GM21825 (cell line): ENCODE data around the gene PRKCA.
A peak's percentile ranks its signal among the peaks of the same experiment; 100 is the strongest.
"Not testable (repeated sequence)": the region's sequence is repeated elsewhere in the genome, so short reads cannot be mapped to it uniquely, and the experiment has no call there.

ENCODE experiments used
- ATAC-seq: cut with Tn5 transposase; IDR thresholded peaks from one replicate; pipeline ENCODE4 v1.9.1; 2021; ENCODE audit warnings: mild to moderate bottlenecking, moderate library complexity; ENCODE audit not compliant: unreplicated experiment

Gene PRKCA

DNA sequence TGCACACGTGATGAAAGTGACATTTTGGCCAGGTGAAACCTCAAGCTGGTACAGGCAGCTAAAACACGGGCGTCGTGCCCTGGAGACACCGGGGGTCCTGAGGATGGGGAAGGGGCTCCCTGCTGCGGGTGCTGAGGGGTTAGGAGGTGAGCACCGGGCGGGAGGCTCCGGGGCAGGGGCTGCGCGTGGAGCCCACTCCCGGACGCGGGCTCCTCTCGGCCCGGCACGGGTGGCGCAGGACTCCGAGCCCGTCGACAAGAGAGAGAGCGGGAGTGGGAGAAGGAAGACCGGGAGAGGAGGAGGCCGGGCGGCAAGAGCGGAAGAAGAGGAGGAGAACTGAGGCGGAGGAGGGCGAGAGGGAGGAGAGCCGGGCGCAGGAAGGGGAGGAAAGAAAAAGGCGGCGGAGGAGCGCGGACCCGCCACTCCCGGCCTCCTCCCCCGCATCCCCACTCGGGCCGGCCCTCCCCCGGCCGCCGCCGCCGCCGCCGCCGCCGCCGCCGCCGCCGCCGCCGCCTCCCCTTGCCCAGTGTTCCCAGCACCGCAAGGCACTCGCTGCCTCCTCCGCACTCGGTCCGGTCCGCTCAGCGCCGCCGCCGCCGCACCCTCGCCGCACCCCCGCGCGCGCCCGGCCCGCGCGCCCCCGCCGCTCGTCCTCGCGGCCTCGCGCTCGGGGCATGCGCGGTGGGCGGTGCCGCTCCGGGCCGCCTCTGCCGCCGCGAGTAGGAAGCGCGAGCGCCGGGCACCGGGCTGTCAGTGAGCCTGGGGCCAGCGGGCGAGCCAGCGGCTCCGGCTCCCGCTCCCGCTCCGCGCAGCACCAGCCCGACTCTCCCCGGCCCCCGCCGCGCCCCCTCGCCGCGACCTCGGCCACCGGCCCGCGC lies at the start of gene PRKCA:
Gene PRKCA (plus strand): TSS at position 750 of the 878 bp plus-strand sequence.
- peak; percentile 74 for ATAC-seq

GRCh38 chr17:66253458-66253857 lies 49.0 kb upstream of the PRKCA start:
- not testable (repeated sequence) for ATAC-seq

DNA sequence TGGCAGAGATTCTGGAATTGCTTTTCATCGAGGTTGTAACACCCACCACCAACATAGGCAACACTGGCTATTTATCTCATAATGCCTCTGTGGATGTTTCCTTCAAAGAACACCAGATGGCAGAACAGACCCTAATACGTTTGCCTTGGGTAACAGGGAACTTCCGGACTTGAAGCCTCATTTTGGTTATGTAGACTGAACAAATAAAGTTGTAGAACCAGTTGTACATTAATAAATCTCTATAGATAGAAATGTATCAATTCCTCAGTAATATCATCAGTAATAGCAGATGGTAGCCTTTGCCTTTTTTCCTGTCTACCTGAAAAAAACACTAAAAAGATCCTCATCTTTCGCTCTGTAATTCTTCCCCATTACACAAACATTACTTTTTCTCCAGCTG lies 47.3 kb upstream of the PRKCA start:
- ATAC-seq: no peak

- ATAC-seq: no peak
Observed at GRCh38 chr17:66255527-66255971, 46.9 kb upstream of the PRKCA start.

DNA sequence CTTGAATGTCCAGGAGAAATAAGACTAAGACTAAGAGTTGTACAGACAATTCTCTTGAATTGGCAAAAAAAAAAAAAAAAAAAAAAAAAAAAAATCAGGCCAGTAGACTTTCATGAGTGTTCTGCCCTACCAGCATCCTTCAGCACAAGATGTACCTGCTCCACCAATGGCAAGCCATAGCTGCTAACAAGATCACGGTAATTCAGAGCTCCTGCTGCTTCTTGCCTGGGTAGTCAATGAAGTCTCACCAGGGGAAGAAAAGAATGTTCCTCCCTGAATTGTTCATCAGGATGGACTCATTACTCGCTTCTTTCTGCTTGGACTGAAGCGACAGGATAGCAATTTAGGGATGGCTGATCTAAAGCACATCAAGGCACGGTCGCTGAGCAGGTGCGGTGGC lies 42.1 kb upstream of the PRKCA start:
- ATAC-seq: no peak

GRCh38 chr17:66260688-66261087 lies 41.7 kb upstream of the PRKCA start:
- ATAC-seq: no peak

- ATAC-seq: no peak
Observed at GRCh38 chr17:66262767-66263166, 39.6 kb upstream of the PRKCA start.

- no peak for ATAC-seq
Observed at GRCh38 chr17:66264696-66265095, 37.7 kb upstream of the PRKCA start.

DNA sequence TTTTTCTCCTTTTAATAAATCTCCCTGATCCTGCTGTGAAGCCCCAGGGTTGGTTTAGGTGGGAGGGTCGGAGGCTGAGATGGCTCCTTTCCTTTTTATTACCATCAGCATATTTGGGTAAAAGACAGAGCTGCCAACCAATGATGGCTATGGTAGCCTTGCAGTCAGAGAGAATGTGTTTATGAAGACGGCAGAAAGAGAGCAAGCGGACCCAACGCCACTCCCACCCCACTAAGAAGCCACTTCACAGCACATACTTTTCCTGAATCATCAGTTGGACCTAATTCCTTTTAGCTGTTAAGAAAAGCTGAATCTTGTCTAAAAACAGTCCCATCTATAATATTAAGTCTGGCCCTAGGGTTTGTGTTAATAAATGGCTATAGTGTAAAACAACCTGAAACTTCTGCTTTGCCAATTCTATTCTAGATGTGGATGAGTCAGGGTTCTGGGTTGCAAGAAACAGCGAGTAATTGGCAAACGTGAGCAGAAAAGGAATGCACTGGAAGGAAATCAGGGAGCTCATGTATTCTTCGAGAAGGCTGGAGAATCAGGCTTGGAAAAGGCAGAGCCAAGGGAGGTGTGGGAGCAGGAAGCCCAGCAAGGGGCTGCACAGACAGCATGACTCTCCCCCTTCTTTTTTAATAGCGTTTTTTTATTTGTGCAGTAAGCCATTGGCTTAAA lies 34.0 kb upstream of the PRKCA start:
- no peak for ATAC-seq

DNA sequence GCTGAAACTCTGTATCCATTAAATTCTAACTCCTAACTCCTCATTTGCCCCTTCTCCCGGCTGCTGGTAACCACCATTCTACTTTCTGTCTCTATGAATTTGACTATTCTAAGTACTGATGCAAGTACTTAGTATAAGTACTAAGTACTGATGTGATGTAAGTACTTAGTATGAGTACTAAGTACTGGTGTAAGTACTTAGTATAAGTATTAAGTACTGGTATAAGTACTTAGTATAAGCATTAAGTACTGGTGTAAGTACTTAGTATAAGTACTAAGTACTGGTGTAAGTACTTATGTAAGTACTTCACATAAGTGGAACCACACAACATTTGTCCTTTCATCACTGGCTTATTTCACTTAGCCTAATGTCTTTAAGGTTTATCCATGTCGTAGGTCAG lies 32.3 kb upstream of the PRKCA start:
- no peak for ATAC-seq

- no peak for ATAC-seq
Observed at GRCh38 chr17:66271512-66271911, 30.9 kb upstream of the PRKCA start.

- no peak for ATAC-seq
Observed at GRCh38 chr17:66272811-66273585, 29.4 kb upstream of the PRKCA start.

GRCh38 chr17:66273586-66273848 lies 28.9 kb upstream of the PRKCA start:
- no peak for ATAC-seq

DNA sequence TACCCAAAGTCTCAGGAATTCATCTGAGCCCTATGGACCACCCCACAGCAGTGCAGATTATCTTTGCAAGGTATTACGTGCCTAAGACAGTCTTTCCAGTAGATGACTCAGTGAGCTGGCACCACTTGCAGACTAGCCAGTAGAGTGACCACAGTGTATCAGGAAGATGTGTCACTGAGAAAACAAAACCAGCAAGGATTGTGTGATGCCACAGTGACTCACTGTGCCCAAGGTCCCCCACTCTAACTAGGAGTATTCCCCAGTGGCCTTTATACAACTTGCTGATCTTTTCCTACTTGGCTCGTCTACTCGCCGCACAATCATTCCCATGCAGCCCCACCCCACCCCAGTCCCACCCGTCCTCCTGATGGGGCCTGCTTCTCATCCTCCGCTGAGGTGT lies 26.8 kb upstream of the PRKCA start:
- ATAC-seq: no peak

DNA sequence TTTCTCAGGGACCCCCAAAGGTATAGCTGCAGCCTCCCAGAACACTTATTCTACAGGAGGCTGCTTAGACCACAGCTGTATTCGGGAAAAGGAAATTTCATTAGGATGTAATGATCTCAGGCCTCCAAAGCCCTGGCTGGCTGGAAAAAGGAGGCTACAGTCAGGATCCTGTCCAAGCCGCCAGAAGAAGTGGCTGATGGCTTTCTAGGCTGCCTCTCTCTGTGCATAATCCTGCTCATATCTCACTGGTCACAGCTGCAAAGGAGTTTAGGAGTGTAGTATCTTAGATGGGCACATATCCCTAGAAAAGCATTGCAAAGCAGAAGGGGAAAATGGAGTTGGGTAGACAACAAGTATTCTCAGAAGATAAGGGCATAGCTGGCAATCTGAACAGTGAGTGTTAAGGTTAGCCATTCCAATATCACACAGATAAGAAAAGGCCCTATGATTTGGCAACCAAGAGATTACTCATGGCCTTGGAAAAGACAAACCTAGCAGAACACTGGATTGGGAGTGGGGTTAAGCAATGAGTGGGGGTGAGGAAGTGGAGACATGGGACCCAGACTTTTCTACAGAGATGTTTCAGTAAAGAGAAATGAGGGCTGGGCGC lies 26.0 kb upstream of the PRKCA start:
- no peak for ATAC-seq

DNA sequence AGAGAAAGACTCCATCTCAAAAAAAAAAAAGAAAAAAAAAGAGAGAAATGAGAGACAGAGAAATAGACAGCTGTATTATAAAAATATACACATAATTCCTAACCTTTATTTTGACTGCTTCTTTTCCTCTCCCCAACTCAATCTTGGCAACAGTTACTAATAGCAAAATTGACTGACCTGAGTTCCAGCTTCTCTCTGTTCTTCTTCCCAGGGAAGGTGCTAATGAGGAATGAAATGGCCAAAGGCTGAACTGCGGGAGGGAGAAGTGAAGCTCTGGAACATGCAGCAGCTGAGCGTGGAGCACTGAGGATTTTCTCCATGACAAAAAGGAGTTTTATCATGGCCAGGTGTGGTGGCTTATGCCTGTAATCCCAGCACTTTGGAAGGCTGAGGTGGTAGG lies 25.2 kb upstream of the PRKCA start:
- ATAC-seq: no peak

DNA sequence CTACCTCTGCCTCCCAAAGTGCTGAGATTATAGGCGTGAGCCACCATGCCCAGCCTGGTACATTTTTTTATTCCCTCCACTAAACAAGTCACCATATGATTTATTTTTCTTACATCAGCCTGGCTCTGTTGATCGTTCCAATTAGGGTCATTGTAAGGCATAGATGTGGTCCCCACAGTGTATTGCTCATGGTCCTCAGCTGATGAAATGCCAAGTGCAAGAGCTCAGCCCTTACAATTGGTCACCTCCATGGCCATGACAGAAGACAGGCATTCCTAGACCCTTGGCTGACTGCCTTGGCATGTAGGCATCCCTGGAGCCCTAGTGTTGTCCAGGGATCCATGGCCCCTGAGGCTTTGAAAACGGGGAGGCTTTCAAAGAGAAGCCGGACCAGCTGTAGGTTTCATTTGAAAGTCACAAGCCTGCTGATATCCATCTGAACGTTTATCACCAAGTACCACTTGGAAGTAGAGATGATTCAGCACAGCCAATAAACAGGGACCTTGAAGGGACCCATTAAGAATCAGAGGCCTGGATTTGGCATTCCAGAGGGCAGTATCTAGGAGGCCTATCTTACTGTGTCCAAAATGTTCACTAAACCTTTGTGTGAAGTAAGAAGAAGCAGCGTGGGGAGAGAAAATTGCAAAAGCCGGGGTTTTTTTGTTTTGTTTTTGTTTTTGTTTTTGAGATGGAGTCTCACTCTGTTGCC lies 20.6 kb upstream of the PRKCA start:
- no peak for ATAC-seq

GRCh38 chr17:66283296-66283934 lies 19.0 kb upstream of the PRKCA start:
- no peak for ATAC-seq

DNA sequence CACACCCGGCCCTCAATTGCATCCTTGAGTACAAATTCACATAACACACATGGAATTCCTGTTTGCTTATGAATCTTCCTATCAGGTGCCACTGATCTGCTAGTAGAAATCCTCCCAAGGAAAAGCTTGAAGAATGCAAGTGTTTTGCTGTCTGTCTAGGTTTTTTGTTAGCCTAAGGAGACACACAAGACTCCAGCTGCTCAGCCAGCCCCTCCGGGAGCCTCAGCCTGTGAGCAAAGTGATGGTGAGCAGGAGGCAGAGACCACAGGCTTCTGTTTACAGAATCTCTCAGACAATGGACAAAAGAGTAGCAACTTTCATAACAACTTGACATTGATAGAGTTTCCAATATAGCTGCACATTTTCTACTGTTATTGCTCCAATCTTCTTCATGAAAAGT lies 18.4 kb upstream of the PRKCA start:
- ATAC-seq: no peak

DNA sequence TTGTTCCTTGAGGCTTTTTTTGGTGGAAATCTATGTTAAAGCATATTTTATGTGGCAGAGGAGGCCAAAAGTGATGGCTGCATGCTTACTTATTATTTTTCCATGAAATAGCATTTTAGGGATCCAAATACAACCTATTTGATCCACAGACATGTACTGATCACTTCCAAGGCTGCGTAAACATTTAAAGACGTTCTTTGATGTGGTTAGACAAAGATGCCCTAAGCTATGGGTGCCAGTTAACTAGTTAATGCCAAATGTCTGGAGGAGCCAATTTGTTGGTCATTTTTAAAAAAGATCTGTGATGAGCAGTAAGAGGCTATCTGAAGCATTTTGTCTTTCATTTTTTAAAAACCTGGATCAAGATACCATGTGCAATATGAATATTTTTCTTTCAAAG lies 17.3 kb upstream of the PRKCA start:
- no peak for ATAC-seq
